ENCODE results near the gene ADIPOR2. TPM values are rescaled to one million over a fixed set of nuclear protein-coding genes. Genes with fewer than 3 reads are reported as not detected.

Gene ADIPOR2
- total and polyA plus RNA-seq, 9 donors, result 21.5 to 91.8 (median 42.0) TPM

GRCh38 chr12:1778911-1779310 is 88.0 kb downstream of the ADIPOR2 start:
- H3K4me1 ChIP-seq (ENCODE audit: insufficient read depth), result no peaks in the 10 kb centered on the region
- no peaks in the 10 kb centered on the region for H3K27me3 ChIP-seq
- intact Hi-C loops (cut with DNase I), result no loop called here
- WGBS, 3 donors, result 78 to 85% (median 82%) methylated on average over 4 of the region's 4 CpGs
- no peak overlapping the region for H3K4me3 ChIP-seq
- no peaks in the 10 kb centered on the region for H3K9me3 ChIP-seq
- no peak for DNase-seq
- H3K36me3 ChIP-seq, result no peaks in the 10 kb centered on the region
- H3K27ac ChIP-seq, result no peak overlapping the region
- TF ChIP-seq EP300 (IDR thresholded peaks at IDR 0.05), result no peak
- TF ChIP-seq POLR2A (IDR thresholded peaks at IDR 0.05), result no peak
- no peak for TF ChIP-seq CTCF (IDR thresholded peaks at IDR 0.05)

- no peak for DNase-seq
- Histone ChIP-seq H3K9me3 (no peaks in the 10 kb centered on the region), H3K27ac (no peak overlapping the region), H3K36me3 (no peaks in the 10 kb centered on the region), H3K4me3 (no peak overlapping the region), H3K4me1 (ENCODE audit: insufficient read depth) (no peaks in the 10 kb centered on the region), H3K27me3 (no peaks in the 10 kb centered on the region)
- WGBS, 3 donors, result 23 to 43% (median 34%) methylated on average over 1 of the region's 1 CpG
- intact Hi-C loops (cut with DNase I), result no loop called here
- TF ChIP-seq EP300 (IDR thresholded peaks at IDR 0.05) (no peak), POLR2A (IDR thresholded peaks at IDR 0.05) (no peak), CTCF (IDR thresholded peaks at IDR 0.05) (no peak)
Measured at GRCh38 chr12:1779783-1780182, 88.9 kb downstream of the ADIPOR2 start.

GRCh38 chr12:1781772-1782171 is 90.9 kb downstream of the ADIPOR2 start:
- Histone ChIP-seq H3K4me3 (no peak overlapping the region), H3K4me1 (ENCODE audit: insufficient read depth) (no peaks in the 10 kb centered on the region), H3K27me3 (no peaks in the 10 kb centered on the region), H3K9me3 (no peaks in the 10 kb centered on the region), H3K36me3 (no peaks in the 10 kb centered on the region), H3K27ac (no peak overlapping the region)
- WGBS, 3 donors, result 18 to 38% (median 24%) methylated on average over 2 of the region's 2 CpGs
- intact Hi-C loops (cut with DNase I), result no loop called here
- no peak for DNase-seq
- TF ChIP-seq EP300 (IDR thresholded peaks at IDR 0.05) (no peak), POLR2A (IDR thresholded peaks at IDR 0.05) (no peak), CTCF (IDR thresholded peaks at IDR 0.05) (no peak)

- DNase-seq, result no peak
- TF ChIP-seq CTCF (IDR thresholded peaks at IDR 0.05) (no peak), EP300 (IDR thresholded peaks at IDR 0.05) (no peak), POLR2A (IDR thresholded peaks at IDR 0.05) (no peak)
- Histone ChIP-seq H3K4me3 (no peak overlapping the region), H3K4me1 (ENCODE audit: insufficient read depth) (no peaks in the 10 kb centered on the region), H3K27ac (no peak overlapping the region), H3K27me3 (no peaks in the 10 kb centered on the region), H3K36me3 (no peaks in the 10 kb centered on the region), H3K9me3 (no peaks in the 10 kb centered on the region)
- intact Hi-C loops (cut with DNase I), result no loop called here
- 56 to 64% (median 62%) methylated on average over 2 of the region's 2 CpGs for WGBS, 3 donors
Measured at GRCh38 chr12:1782215-1782614, 91.3 kb downstream of the ADIPOR2 start.

GRCh38 chr12:1787714-1788113 is 96.8 kb downstream of the ADIPOR2 start:
- no peaks in the 10 kb centered on the region for H3K36me3 ChIP-seq
- no peaks in the 10 kb centered on the region for H3K4me1 ChIP-seq (ENCODE audit: insufficient read depth)
- H3K27ac ChIP-seq, result no peak overlapping the region
- H3K27me3 ChIP-seq, result no peaks in the 10 kb centered on the region
- TF ChIP-seq EP300 (IDR thresholded peaks at IDR 0.05), result no peak
- intact Hi-C loops (cut with DNase I), result no loop called here
- H3K4me3 ChIP-seq, result no peak overlapping the region
- no peaks in the 10 kb centered on the region for H3K9me3 ChIP-seq
- WGBS, 3 donors, result 54 to 68% (median 67%) methylated on average over 6 of the region's 6 CpGs
- DNase-seq, result no peak

Measured in ovary (tissue), 9 donors.